ENCODE results near the gene TENM4. TPM values are rescaled to one million over a fixed set of nuclear protein-coding genes. Genes with fewer than 3 reads are reported as not detected.
"Not testable (repeated sequence)": the region's sequence is repeated elsewhere in the genome, so short reads cannot be mapped to it uniquely, and the experiment has no call there.

TENM4 gene
- total RNA-seq, 2 donors from 2014 or later, result 2.6 to 6.8 TPM

GRCh38 chr11:78641541-78641940, 799.3 kb downstream of the TENM4 start:
- Histone ChIP-seq H3K4me3 (no peak overlapping the region), H3K4me1 (replicated peaks) (no peaks in the 10 kb centered on the region), H3K27ac (no peak overlapping the region), H3K27me3 (replicated peaks; ENCODE audit: insufficient read depth) (no peaks in the 10 kb centered on the region), H3K9me3 (no peaks in the 10 kb centered on the region), H3K36me3 (no peaks in the 10 kb centered on the region)
- WGBS, result 23% methylated on average over 1 of the region's 1 CpG
- intact Hi-C loops (cut with DNase I), result loop anchor here (10.0 kb wide), 1 partner anchor 513 kb away; no protein-coding TSS in a partner anchor
- no peak for TF ChIP-seq POLR2AphosphoS5 (IDR thresholded peaks at IDR 0.05)
- TF ChIP-seq, protein P1, sequence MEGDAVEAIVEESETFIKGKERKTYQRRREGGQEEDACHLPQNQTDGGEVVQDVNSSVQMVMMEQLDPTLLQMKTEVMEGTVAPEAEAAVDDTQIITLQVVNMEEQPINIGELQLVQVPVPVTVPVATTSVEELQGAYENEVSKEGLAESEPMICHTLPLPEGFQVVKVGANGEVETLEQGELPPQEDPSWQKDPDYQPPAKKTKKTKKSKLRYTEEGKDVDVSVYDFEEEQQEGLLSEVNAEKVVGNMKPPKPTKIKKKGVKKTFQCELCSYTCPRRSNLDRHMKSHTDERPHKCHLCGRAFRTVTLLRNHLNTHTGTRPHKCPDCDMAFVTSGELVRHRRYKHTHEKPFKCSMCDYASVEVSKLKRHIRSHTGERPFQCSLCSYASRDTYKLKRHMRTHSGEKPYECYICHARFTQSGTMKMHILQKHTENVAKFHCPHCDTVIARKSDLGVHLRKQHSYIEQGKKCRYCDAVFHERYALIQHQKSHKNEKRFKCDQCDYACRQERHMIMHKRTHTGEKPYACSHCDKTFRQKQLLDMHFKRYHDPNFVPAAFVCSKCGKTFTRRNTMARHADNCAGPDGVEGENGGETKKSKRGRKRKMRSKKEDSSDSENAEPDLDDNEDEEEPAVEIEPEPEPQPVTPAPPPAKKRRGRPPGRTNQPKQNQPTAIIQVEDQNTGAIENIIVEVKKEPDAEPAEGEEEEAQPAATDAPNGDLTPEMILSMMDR (IDR thresholded peaks at IDR 0.05), result no peak
- no peak for TF ChIP-seq POLR2A (IDR thresholded peaks at IDR 0.05)
- DNase-seq (ENCODE audit: low spot score), result no peak

DNA sequence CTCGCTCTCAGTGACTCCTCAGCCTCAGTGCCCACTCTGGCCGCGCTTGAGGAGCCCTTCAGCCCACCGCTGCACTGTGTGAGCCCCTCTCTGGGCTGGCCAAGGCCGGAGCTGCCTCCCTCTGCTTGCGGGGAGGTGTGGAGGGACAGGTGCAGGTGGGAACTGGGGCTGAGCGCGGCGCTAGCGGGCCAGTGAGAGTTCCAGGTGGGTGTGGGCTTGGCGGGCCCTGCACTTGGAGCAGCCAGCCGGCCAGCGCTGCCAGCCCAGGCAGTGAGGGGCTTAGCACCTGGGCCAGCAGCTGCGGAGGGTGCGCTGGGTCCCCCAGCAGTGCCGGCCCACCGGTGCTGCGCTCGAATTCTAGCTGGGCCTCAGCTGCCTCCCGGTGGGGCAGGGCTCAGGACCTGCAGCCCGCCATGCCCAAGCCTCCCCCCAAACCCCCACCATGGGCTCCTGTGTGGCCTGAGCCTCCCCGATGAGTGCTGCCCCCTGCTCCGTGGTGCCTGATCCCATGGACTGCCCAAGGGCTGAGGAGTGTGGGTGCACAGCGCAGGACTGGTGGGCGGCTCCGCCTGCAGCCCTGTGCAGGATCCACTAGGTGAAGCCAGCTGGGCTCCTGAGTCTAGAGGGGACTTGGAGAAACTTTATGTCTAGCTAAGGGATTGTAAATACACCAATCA, 802.0 kb downstream of the TENM4 start:
- no peaks in the 10 kb centered on the region for H3K36me3 ChIP-seq
- H3K4me3 ChIP-seq, result no peak overlapping the region
- H3K4me1 ChIP-seq (replicated peaks), result no peaks in the 10 kb centered on the region
- intact Hi-C loops (cut with DNase I), result no loop called here
- H3K27ac ChIP-seq, result no peak overlapping the region
- WGBS, result 94% methylated on average over 23 of the region's 26 CpGs
- no peak for DNase-seq (ENCODE audit: low spot score)
- TF ChIP-seq POLR2A (IDR thresholded peaks at IDR 0.05), result no peak
- TF ChIP-seq, protein P1 (IDR thresholded peaks at IDR 0.05), result no peak
- no peak for TF ChIP-seq POLR2AphosphoS5 (IDR thresholded peaks at IDR 0.05)
- H3K27me3 ChIP-seq (replicated peaks; ENCODE audit: insufficient read depth), result no peaks in the 10 kb centered on the region
- no peaks in the 10 kb centered on the region for H3K9me3 ChIP-seq

DNA sequence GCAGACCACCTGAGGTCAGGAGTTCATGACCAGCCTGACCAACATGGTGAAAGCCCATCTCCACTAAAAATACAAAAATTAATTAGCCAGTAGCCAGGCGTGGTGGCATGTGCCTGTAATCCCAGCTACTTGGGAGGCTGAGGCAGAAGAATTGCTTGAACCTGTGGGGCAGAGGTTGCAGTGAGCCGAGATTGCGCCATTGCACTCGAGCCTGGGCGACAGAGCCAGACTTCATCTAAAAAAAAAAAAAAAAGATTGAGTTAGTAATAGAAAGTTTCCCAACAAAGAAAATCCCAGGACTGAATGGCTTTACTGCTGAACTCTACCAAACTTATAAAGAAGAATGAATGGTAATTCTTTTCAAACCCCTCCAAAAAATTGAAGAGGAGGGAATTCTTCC, 803.3 kb downstream of the TENM4 start:
- DNase-seq (ENCODE audit: low spot score); H3K4me1 ChIP-seq (replicated peaks); H3K9me3 ChIP-seq; H3K4me3 ChIP-seq; H3K27me3 ChIP-seq (replicated peaks; ENCODE audit: insufficient read depth); H3K27ac ChIP-seq; intact Hi-C loops (cut with DNase I); H3K36me3 ChIP-seq: not testable (repeated sequence)
- WGBS, result 92% methylated on average over 5 of the region's 5 CpGs

DNA sequence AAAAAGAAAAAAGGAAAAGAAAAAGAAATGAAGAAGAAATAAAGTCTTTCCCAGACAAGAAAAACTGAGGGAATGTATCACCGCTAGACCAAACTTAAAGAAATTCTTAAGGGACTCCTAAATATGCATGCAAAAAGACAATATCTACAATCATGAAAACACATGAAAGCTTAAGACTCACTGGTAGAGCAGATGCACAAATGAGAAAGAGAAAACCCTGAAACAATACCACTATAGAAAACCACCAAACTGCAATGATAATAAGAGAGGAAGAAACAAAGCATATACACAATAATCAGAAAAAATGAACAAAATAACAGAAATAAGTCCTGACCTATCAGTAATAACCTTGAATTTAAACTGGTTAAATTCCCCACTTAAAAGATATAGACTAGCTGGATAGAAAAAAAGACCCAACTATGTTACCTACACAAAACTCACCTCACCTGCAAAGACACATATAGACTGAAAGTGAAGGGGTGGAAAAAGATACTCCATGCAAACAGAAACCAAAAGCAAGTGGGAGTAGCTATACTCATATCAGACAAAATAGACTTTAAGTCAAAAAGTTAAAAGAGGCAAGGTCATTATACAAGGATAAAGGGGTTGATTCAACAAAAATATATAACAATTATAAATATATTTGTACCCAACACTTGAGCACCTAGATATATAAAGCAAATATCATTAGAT, 804.9 kb downstream of the TENM4 start:
- 97% methylated on average over 1 of the region's 1 CpG for WGBS

GRCh38 chr11:78633516-78634310, 807.1 kb downstream of the TENM4 start:
- TF ChIP-seq POLR2AphosphoS5 (IDR thresholded peaks at IDR 0.05) (no peak), POLR2A (IDR thresholded peaks at IDR 0.05) (no peak)
- TF ChIP-seq, protein P1 (IDR thresholded peaks at IDR 0.05), result no peak
- Histone ChIP-seq H3K4me3 (no peak overlapping the region), H3K9me3 (no peaks in the 10 kb centered on the region), H3K36me3 (no peaks in the 10 kb centered on the region), H3K4me1 (replicated peaks) (no peaks in the 10 kb centered on the region), H3K27me3 (replicated peaks; ENCODE audit: insufficient read depth) (no peaks in the 10 kb centered on the region), H3K27ac (no peak overlapping the region)
- DNase-seq (ENCODE audit: low spot score), result no peak
- intact Hi-C loops (cut with DNase I), result no loop called here
- 89% methylated on average over 7 of the region's 7 CpGs for WGBS

More for the DNA sequence above, 804.9 kb downstream of the TENM4 start:
- H3K4me3 ChIP-seq, result no peak overlapping the region
- DNase-seq (ENCODE audit: low spot score), result no peak
- no peak overlapping the region for H3K27ac ChIP-seq
- H3K27me3 ChIP-seq (replicated peaks; ENCODE audit: insufficient read depth), result no peaks in the 10 kb centered on the region
- no peaks in the 10 kb centered on the region for H3K36me3 ChIP-seq
- no peaks in the 10 kb centered on the region for H3K4me1 ChIP-seq (replicated peaks)
- intact Hi-C loops (cut with DNase I), result no loop called here
- no peaks in the 10 kb centered on the region for H3K9me3 ChIP-seq
- TF ChIP-seq POLR2AphosphoS5 (IDR thresholded peaks at IDR 0.05) (no peak), POLR2A (IDR thresholded peaks at IDR 0.05) (no peak)
- TF ChIP-seq, protein P1 (IDR thresholded peaks at IDR 0.05), result no peak
